Sigmoid colon (tissue), 4 donors: ENCODE results near the gene UPP1.

Experiments used
- CTCF ChIP-seq, 4 experiments: fragments of 450-650 bp in 3 of 4; fragments of 200-600 bp in 1 of 4; IDR thresholded peaks; one replicate each; pipeline ENCODE4 v1.5.1; 2016 to 2019; ENCODE audit warnings: antibody characterized with exemption in 4 of 4, mild to moderate bottlenecking in 3 of 4, moderate library complexity in 2 of 4
- EP300 ChIP-seq, 4 donors: sonication (generic); formaldehyde crosslinking; IDR thresholded peaks; one replicate each; pipeline ENCODE4 v1.6.1; 2017; ENCODE audit warnings: antibody characterized with exemption in 4 of 4

- no peak for TF ChIP-seq CTCF (IDR thresholded peaks at IDR 0.05)
- no peak for TF ChIP-seq EP300 (IDR thresholded peaks at IDR 0.05)
These were observed 59.2 kb downstream of the UPP1 start for GRCh38 chr7:48148311-48148710.
